Karpas-422 (cell line): ENCODE results near the gene ZNF90. TPM values are rescaled to one million over a fixed set of nuclear protein-coding genes. Genes with fewer than 3 reads are reported as not detected.
"Not testable (repeated sequence)": the region's sequence is repeated elsewhere in the genome, so short reads cannot be mapped to it uniquely, and the experiment has no call there.

Experiments
- DNase-seq: peaks from one replicate; pipeline ENCODE4 v3.0.0-alpha.2; 2015
- H2AFZ ChIP-seq: fragments of 200-600 bp; sonication (generic); 2 replicates; pipeline ENCODE4 v1.6.1; 2014; ENCODE audit warnings: antibody characterized with exemption, low read length, mixed read lengths
- H3K27ac ChIP-seq: fragments of 200-600 bp; sonication (generic); 2 replicates; pipeline ENCODE4 v1.5.1; 2014; ENCODE audit warnings: mild to moderate bottlenecking, low read length, moderate library complexity
- H3K27me3 ChIP-seq: fragments of 200-600 bp; sonication (generic); 2 replicates; pipeline ENCODE4 v1.6.1; 2014; ENCODE audit warnings: low read length, mixed read lengths
- H3K36me3 ChIP-seq: fragments of 200-600 bp; sonication (generic); 2 replicates; pipeline ENCODE4 v1.6.1; 2014; ENCODE audit warnings: low read length, mixed read lengths; ENCODE audit not compliant: insufficient read depth
- H3K4me1 ChIP-seq: fragments of 200-600 bp; sonication (generic); 2 replicates; pipeline ENCODE4 v1.6.1; 2014; ENCODE audit warnings: mild to moderate bottlenecking, low read length, mixed read lengths
- H3K4me2 ChIP-seq: fragments of 200-600 bp; sonication (generic); 2 replicates; pipeline ENCODE4 v1.6.1; 2014; ENCODE audit warnings: low read length, low read depth, mild to moderate bottlenecking; ENCODE audit not compliant: poor library complexity, severe bottlenecking
- H3K4me3 ChIP-seq: fragments of 200-600 bp; sonication (generic); 2 replicates; pipeline ENCODE4 v1.5.1; 2014; ENCODE audit warnings: mild to moderate bottlenecking, antibody characterized with exemption, low read length, mixed read lengths
- H3K79me2 ChIP-seq: fragments of 200-600 bp; sonication (generic); 2 replicates; pipeline ENCODE4 v1.6.1; 2014; ENCODE audit warnings: mild to moderate bottlenecking, low read length, mixed read lengths
- H3K9ac ChIP-seq: fragments of 200-600 bp; sonication (generic); 2 replicates; pipeline ENCODE4 v1.6.0; 2014; ENCODE audit warnings: low read length
- H3K9me2 ChIP-seq: fragments of 200-600 bp; sonication (generic), shearing (Covaris generic); replicated peaks from 2 replicates; pipeline ENCODE4 v1.6.0; 2014; ENCODE audit warnings: mild to moderate bottlenecking, low read length, moderate library complexity; ENCODE audit not compliant: insufficient read depth
- H3K9me3 ChIP-seq: fragments of 300-700, 200-600 bp; sonication (generic); 2 replicates; pipeline ENCODE4 v1.6.1; 2014; ENCODE audit warnings: low read length, mixed read lengths
- H4K20me1 ChIP-seq: fragments of 200-600 bp; sonication (generic); 2 replicates; pipeline ENCODE4 v1.6.1; 2014; ENCODE audit warnings: mild to moderate bottlenecking, antibody characterized with exemption, low read length, low read depth; ENCODE audit not compliant: insufficient read depth
- total RNA-seq: library from RNA; depleted of rRNA; stranded (reverse); fragments of >200 nt; shearing (Covaris generic); gene quantifications from 2 replicates; pipeline ENCODE4 v1.2.3, GENCODE V29; 2014; ENCODE audit warnings: low replicate concordance

ZNF90 gene
- total RNA-seq, 1 experiment from 2014 or later, result 13.6 TPM

DNA sequence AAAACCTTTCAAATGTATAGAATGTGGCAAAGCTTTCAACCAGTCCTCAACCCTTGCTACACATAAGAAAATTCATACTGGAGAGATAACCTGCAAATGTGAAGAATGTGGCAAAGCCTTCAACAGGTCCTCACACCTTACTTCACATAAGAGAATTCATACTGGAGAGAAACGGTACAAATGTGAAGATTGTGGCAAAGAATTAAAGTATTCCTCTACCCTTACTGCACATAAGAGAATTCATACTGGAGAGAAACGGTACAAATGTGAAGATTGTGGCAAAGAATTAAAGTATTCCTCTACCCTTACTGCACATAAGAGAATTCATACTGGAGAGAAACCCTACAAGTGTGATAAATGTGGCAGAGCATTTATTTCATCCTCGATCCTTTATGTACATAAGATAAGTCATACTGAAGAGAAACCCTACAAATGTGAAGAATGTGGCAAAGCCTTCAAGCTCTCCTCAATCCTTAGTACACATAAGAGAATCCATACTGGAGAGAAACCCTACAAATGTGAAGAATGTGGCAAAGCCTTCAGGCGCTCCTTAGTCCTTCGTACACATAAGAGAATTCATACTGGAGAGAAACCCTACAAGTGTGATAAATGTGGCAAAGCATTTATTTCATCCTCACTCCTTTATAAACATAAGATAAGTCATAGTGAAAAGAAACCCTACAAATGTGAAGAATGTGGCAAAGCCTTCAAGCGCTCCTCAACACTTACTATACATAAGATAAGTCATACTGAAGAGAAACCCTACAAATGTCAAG, 40.5 kb downstream of the ZNF90 start:
- H4K20me1 ChIP-seq, DNase-seq, H3K9me2 ChIP-seq, H3K9ac ChIP-seq, H3K27me3 ChIP-seq, H3K4me2 ChIP-seq, H3K79me2 ChIP-seq, H3K4me1 ChIP-seq, H2AFZ ChIP-seq, H3K4me3 ChIP-seq, H3K27ac ChIP-seq: not testable (repeated sequence)
- H3K36me3 ChIP-seq, result peaks cover 67% of the 10 kb centered on the region
- H3K9me3 ChIP-seq, result peaks cover 57% of the 10 kb centered on the region

DNA sequence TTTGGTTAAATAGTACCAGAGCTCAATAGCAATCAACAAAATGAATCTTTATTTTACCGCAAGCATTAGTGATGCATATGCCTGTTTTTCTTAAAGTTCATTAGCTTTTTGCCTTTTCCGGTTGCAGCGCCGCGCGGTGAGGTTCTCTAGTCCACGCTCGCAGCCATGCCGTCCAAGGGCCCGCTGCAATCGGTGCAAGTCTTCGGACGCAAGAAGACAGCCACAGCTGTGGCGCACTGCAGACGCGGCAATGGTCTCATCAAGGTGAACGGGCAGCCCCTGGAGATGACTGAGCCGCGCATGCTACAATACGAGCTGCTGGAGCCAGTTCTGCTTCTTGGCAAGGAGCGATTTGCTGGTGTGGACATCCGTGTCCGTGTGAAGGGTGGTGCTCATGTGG, 47.1 kb downstream of the ZNF90 start:
- Histone ChIP-seq H3K4me2 (no peak overlapping the region), H3K79me2 (no peaks in the 10 kb centered on the region), H3K27ac (no peak overlapping the region), H3K4me3 (no peak overlapping the region), H3K9me3 (peaks cover 33% of the 10 kb centered on the region), H3K36me3 (peaks cover 59% of the 10 kb centered on the region), H3K4me1 (no peaks in the 10 kb centered on the region), H3K9ac (no peak overlapping the region), H3K9me2 (no peaks in the 10 kb centered on the region), H2AFZ (no peak overlapping the region), H4K20me1 (no peaks in the 10 kb centered on the region), H3K27me3 (no peaks in the 10 kb centered on the region)
- no peak for DNase-seq

DNA sequence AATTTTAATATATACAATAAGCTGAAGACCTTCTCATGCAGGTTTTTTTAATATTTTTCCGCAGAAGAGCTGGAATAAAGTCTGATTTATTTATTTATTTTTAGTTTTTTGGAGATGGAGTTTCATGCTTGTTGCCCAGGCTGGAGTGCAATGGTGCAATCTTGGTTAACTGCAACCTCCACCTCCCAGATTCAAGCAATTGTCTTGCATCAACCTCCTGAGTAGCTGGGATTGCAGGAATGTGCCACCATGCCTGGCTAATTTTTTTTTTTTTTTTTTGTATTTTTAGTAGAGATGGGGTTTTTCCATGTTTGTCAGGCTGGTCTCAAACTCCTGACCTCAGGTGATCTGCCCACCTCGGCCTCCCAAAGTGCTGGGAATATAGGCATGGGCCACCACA, 55.1 kb downstream of the ZNF90 start:
- DNase-seq, H3K4me1 ChIP-seq, H2AFZ ChIP-seq, H3K27ac ChIP-seq, H3K79me2 ChIP-seq, H3K4me2 ChIP-seq, H3K36me3 ChIP-seq, H3K4me3 ChIP-seq, H3K9me3 ChIP-seq, H3K9me2 ChIP-seq, H4K20me1 ChIP-seq, H3K9ac ChIP-seq, H3K27me3 ChIP-seq: not testable (repeated sequence)

DNA sequence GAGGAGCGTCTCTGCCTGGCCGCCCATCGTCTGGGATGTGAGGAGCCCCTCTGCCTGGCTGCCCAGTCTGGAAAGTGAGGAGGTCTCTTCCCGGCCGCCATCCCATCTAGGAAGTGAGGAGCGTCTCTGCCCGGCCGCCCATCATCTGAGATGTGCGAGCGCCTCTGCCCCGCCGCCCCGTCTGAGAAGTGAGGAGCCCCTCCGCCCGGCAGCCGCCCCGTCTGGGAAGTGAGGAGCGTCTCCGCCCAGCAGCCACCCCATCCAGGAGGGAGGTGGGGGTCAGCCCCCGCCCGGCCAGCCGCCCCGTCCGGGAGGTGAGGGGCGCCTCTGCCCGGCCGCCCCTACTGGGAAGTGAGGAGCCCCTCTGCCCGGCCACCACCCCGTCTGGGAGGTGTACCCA, 59.9 kb downstream of the ZNF90 start:
- not testable (repeated sequence) for H3K27ac ChIP-seq, H3K27me3 ChIP-seq, DNase-seq, H3K36me3 ChIP-seq, H3K9ac ChIP-seq, H3K9me3 ChIP-seq, H3K4me3 ChIP-seq, H2AFZ ChIP-seq, H3K79me2 ChIP-seq, H4K20me1 ChIP-seq, H3K4me2 ChIP-seq, H3K9me2 ChIP-seq, H3K4me1 ChIP-seq

DNA sequence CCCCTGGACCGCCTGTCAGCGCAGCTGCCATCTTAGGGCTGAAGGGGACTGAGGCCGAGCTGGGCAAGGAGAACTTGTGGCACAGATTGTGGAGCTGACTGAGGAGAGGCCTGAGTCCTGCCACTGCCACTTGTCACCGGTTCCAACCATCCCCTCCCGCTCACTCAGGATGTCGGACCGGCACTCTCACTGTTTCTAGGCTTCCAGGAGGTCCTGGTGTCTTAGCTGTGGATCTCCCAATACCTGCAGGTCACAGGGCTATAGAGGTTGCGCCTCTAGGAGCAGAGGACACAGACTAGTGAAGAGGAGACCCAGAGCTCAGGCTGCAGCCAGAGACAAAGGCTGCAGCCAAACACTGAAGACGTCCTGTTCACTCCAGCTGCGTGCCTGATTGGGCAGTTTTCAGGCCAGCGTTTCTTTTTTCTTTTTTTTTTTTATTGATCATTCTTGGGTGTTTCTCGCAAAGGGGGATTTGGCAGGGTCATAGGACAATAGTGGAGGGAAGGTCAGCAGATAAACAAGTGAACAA, 73.9 kb downstream of the ZNF90 start:
- no peak for DNase-seq
- Histone ChIP-seq H3K36me3 (no peaks in the 10 kb centered on the region), H3K9me3 (no peaks in the 10 kb centered on the region)

DNA sequence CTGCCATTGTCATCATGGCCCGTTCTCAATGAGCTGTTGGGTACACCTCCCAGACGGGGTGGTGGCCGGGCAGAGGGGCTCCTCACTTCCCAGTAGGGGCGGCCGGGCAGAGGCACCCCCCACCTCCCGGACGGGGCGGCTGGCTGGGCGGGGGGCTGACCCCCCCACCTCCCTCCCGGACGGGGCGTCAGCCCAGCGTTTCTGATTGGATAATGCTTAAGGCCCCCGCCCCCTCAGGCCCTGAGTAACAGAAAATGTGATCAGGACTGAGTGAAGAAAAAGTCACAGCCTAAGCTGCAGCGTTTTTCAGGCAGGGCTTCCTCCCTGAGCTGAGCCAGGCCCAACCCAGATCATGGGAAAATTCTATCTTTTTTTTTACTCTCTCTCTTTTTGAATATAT, 74.7 kb downstream of the ZNF90 start:
- not testable (repeated sequence) for H3K4me2 ChIP-seq, H3K36me3 ChIP-seq, H3K27ac ChIP-seq, H3K9me3 ChIP-seq, H3K4me3 ChIP-seq, DNase-seq, H4K20me1 ChIP-seq, H3K4me1 ChIP-seq, H3K9me2 ChIP-seq, H3K27me3 ChIP-seq, H2AFZ ChIP-seq, H3K9ac ChIP-seq, H3K79me2 ChIP-seq

More for the DNA sequence above, 73.9 kb downstream of the ZNF90 start:
- H2AFZ ChIP-seq, result no peak overlapping the region
- no peaks in the 10 kb centered on the region for H3K79me2 ChIP-seq
- H3K9me2 ChIP-seq, result no peaks in the 10 kb centered on the region
- H3K4me2 ChIP-seq, result no peak overlapping the region
- H3K4me3 ChIP-seq, result no peak overlapping the region
- no peaks in the 10 kb centered on the region for H3K27me3 ChIP-seq
- H4K20me1 ChIP-seq, result no peaks in the 10 kb centered on the region
- no peaks in the 10 kb centered on the region; the same call in 1 of the 2 replicates for H3K4me1 ChIP-seq
- H3K27ac ChIP-seq, result no peak overlapping the region
- no peak overlapping the region for H3K9ac ChIP-seq

DNA sequence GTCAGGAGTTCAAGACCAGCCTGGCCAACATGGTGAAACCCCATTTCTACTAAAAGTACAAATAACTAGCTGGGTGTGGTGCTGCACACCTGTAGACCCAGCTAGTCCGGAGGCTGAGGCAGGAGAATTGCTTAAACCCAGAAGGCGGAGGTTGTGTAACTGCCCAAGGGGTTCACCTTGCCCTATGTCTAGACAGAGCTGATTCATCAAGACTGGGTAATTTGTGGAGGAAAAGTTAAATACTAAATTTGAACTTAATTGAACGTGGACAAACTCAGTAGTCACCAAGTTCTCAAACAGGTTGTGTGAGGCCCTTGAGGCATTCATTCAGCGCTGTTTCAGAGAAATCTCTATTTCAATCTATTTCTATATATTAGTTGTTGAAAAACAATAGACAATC, 75.5 kb downstream of the ZNF90 start:
- H3K4me2 ChIP-seq, result no peak overlapping the region
- no peak overlapping the region for H3K4me3 ChIP-seq
- no peaks in the 10 kb centered on the region for H3K9me3 ChIP-seq
- H4K20me1 ChIP-seq, result no peaks in the 10 kb centered on the region
- H2AFZ ChIP-seq, result no peak overlapping the region
- H3K27me3 ChIP-seq, result no peaks in the 10 kb centered on the region
- H3K4me1 ChIP-seq, result no peaks in the 10 kb centered on the region
- no peaks in the 10 kb centered on the region for H3K79me2 ChIP-seq
- H3K9ac ChIP-seq, result no peak overlapping the region
- no peaks in the 10 kb centered on the region for H3K36me3 ChIP-seq
- no peak overlapping the region for H3K27ac ChIP-seq
- no peaks in the 10 kb centered on the region for H3K9me2 ChIP-seq
- DNase-seq, result no peak

DNA sequence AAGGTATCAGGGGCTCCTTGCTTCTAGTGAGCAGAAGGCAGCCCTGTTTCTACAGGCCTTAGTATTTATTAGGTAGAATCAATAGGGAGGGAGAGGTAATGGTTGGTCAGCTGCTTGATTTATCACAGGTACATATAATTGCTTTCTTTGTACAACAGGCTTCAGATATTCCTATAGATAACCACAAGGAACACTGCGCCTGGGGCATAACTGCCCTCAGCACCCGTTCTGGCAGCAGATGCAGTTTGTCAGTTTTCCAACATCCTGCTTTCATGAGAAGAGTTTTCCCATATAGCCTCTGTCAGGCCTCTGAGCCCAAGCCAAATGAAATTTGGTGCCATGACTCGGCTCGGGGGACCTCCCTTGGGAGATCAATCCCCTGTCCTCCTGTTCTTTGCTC, 76.8 kb downstream of the ZNF90 start:
- Histone ChIP-seq H3K27ac (no peak overlapping the region), H3K9ac (no peak overlapping the region), H3K4me2 (no peak overlapping the region), H3K4me3 (no peak overlapping the region), H3K27me3 (no peaks in the 10 kb centered on the region), H3K4me1 (no peaks in the 10 kb centered on the region), H3K9me2 (no peaks in the 10 kb centered on the region), H3K36me3 (no peaks in the 10 kb centered on the region), H3K79me2 (no peaks in the 10 kb centered on the region), H3K9me3 (no peaks in the 10 kb centered on the region), H2AFZ (no peak overlapping the region), H4K20me1 (no peaks in the 10 kb centered on the region)
- DNase-seq, result no peak
